Right lung (tissue), 5 donors: Measurements from ENCODE around the gene PI4K2A. TPM values are rescaled to one million over a fixed set of nuclear protein-coding genes. Genes with fewer than 3 reads are reported as not detected.
"Not testable (repeated sequence)": the region's sequence is repeated elsewhere in the genome, so short reads cannot be mapped to it uniquely, and the experiment has no call there.

Source experiments
- DNase-seq, 2 donors: peaks; one replicate each; pipeline ENCODE4 v3.0.0-alpha.2; 2013
- polyA plus RNA-seq, 5 donors: library from polyadenylated mRNA; unstranded; fragments of 120-200 nt; gene quantifications; one replicate each; pipeline versions ENCODE4 v1.2.1 to v1.2.3, GENCODE V29; 2013; ENCODE audit warnings: inconsistent platforms in 1 of 5, low replicate concordance in 1 of 5; ENCODE audit not compliant: insufficient read length in 5 of 5, insufficient read depth in 1 of 5

Gene PI4K2A
- polyA plus RNA-seq, 5 donors, result 13.1 to 15.9 (median 15.1) TPM

DNA sequence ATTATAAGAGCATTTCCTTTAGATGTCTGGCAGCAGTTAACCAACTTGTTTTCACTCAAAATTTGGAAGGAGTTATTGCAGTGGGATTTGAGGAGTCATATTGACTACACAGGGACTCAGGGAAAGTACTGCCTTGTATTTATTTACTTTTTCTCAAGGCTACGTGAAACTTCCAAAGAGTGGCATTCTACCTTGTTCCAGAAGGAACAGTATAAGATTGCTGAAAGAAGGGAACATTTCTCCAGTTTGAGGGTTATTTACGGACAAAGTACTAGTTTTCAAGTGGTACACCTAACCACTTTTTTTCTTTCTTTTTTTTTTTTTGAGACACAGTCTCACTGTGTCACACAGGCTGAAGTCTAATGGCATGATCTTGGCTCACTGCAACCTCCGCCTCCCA is 12.2 kb upstream of the PI4K2A start:
- DNase-seq, result no peak

DNA sequence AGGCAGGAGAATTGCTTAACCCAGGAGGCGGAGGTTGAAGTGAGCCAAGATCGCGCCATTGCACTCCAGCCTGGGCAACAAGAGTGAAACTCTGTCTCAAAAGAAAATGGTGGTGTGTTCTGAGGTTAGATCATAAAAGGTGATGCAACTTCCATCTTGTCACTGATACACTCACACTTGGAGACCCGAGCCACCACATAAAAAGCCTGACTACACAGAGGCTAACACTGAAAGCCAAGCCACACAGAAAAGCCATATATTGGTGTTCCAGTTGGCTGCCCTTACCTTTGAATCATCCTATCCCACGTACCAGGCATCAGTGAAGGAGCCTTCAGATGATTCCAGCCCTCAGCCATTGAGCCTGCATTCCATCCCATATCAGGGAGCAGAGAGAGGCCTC is 11.2 kb upstream of the PI4K2A start:
- no peak for DNase-seq

DNA sequence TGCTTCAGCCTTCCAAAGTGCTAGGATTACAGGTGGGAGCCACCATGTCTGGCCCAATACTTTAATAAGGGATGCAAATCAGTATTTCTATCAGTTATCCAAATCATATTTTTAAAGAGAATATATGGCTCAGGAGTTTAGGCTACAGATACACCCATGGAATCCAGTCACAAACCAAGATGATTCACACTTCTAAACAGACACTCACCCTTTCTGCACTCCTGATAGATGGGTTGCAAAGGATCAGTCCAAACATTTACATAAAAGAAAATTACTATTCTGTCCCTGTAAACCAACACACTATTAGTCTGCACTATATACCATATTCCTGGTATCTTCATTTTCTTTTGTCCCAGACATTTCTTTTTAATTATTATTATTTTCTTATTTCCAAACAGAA is 9.4 kb upstream of the PI4K2A start:
- DNase-seq, result no peak

DNA sequence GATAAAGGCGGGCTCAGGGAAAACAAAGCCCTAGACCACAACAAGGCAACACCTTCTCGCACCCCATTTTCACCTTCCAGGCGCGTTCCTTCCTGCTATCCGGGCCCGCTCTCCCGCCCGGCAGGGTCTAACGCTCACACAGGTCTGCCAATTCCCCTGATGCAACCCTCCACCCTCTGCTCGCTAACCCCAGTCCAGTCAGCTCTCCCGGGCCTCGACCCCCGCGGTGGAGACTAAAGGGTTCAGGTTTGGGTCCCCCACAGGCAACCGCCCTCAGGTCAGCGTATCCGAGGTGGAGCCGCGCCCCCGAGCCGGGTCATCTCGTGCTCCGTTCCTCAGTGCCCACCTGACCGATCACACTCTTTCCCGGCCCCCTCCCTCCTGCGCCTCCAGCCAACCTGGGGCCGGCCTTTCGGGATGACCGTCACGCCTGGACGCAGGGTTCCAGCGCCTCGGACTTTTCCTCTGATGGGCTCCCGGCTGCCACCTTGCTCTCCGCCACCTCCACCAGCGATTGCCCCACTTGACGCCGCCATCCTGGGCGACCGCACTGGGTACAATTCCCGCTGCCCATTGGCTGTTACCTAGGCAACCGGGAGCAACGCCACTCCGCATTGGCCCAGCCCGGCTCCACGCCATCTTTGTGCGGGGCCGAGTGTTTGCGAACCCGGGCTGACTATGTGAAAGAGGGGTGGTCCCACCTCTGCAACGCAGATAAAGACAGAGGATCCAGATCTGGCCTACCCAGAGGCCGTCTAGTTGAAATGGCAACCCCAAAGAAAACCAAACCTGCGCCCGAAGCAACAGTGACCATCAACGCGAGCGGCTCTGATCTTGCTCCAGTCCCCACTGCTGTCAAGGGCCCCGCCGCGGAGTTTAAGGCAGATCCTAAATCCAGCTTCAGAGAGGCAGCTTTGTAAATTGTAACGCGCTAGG is 7.3 kb upstream of the PI4K2A start, which contains the start of gene MORN4:
TSS of gene MORN4 (minus strand) at position 552 of the 936 bp plus-strand sequence. CDS start 13,847 bp downstream, outside the sequence.
- DNase-seq, result peak; percentile 90 to 91

DNA sequence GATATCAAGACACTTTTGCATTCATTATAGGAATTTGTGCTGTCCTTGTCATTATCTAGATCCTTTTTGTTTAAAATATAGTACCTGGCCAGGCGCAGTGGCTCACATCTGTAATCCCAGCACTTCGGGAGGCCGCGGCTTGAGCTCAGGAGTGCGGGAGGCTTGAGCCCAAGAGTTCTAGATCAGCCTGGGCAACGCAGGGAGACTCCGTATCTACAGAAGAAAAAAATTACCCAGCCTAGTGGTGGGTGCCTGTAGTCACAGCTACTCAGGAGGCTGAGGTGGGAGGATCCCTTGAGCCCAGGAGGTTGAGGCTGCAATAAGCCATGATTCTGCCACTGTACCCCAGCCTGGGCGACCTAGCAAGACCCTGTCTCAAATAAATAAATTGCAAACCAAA is 6.5 kb upstream of the PI4K2A start:
- DNase-seq, result no peak

DNA sequence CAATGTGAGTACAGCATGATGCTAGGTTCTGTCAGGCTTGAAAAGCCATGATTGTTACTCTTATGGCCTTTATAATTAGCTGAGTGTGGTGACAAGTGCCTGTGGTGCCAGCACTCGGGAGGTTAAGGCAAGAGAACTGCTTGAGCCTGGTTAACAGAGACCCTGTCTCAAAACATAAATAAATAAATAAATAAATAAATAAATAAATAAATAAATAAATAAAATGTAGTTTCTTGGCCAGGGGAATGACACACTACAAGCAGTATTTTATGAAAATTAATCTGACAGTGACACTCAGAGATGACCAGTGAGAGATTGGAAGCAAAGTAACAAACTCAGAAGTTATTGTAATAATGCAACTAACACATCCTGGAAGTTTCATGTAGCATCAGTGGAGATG is 4.9 kb upstream of the PI4K2A start:
- DNase-seq, result no peak

DNA sequence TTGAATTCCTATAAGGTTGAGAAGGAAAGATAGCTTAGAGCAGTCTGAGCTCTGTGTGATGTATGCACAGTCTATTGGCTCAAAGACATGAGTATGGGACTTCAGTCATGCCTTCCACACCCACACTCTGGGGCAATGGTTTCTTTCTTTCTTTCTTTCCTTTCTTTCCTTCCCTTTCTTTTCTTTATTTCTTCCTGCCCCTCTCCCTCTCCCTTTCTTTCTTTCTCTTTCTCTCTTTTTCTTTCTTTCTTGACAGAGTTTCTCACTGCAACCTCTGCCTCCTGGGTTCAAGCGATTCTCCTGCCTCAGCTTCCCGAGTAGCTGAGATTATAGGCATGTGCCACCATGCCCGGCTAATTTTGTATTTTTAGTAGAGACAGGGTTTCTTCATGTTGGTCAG is 1.4 kb upstream of the PI4K2A start:
- DNase-seq, result not testable (repeated sequence)

DNA sequence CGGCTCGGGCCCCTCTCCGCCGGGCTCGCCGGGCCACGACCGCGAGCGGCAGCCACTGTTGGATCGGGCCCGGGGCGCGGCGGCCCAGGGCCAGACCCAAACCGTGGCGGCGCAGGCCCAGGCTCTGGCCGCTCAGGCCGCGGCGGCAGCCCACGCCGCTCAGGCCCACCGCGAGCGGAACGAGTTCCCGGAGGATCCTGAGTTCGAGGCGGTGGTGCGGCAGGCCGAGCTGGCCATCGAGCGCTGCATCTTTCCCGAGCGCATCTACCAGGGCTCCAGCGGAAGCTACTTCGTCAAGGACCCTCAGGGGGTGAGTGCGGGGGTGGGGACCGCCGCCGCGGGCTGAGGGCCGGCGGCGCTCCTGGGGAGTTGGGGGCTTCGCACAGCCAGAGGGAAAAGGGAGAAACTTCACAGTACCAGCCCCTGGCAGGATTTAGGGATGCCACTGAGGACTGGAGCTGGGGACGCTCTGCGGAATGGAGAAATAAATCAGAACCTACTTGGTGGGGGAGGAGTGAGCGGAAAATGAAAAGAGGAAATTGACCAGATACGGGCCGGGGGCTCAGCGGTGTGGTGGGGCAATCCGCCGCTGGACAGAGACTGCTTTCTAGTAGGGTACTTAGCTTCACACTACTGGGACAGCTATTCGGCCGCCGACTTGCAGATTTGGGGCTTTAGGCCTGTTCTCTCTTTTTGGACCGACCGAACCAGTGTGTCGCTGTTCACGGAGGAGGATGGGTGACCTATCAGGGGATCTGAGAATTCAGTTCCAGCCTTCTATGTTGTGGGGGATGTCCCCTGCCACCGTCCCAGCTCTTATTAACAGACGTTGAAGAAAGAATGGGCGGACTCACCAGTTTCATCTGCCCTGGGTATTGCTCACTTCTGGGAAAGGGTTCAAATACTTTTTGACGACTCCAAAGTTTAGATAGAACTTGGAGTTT is 669 bp downstream of the PI4K2A start:
- peak; percentile 30 to 49 for DNase-seq

DNA sequence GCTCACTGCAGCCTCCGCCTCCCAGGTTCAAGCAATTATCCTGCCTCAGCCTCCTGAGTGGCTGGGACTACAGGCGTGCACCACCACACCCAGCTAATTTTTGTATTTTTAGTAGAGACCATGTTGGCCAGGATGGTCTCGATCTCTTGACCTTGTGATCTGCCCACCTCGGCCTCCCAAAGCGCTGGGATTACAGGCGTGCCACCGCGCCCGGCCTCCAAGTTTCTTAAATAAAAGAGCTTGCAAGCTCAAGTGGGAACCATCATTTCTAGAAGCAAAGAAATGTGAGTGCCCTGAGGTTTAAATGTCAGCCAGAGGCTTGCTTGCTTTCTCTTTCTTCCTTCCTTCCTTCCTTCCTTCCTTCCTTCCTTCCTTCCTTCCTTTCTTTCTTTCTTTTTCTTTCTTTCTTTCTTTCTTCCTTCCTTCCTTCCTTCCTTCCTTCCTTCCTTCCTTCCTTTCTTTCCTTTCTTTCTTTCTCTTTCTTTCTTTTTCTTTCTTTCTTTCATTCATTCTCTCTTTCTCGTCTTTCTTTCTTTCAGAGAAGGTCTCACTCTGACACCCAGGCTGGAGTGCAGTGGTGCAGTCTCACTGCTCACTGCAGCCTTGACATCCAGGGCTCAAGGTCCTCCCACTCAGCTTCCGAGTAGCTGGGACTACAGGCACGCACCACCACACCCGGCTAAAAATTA is 2.1 kb downstream of the PI4K2A start:
- DNase-seq, result not testable (repeated sequence)

DNA sequence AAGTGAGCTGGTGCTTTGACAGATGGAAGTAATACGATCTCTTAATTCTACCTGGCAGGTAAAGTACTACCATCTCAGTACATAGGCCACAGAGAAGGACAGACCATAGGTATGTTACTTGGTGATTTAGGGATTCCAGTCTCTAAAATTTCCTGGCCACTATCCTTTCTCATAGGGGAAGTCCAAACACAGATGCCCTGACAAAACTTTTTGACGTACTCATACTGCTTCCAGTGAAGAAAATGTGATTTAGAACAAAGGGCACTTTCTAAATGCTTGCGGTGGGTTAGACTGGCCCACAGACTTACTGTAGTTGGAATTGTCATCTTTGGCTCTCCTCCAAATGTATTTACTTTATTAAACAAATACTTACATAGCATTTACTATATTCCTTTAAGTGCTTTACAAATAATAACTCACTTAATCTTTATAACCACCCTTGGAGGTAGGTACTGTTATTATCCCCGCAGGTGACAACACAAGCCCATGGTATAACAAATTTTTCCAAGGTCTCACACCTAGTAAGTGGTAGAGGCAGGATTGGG is 3.0 kb downstream of the PI4K2A start:
- no peak for DNase-seq

DNA sequence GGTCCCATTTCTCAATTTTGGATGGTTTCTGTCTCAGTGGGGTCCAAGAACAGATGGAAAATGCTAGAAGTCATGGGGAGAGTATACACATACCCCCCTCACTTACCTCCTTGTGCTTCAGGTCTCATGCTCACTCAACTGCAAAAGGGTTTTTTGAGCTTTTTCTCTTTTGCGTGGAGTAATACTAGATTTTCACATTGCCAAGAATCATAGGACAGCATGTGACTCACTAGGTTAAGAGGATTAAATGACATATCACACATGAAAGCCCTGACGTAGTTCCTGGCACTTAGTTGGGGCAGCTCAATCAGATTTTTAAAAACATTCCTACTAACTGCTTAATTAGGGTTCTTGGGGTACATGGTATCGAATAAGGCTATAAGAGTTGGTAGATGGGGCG is 4.5 kb downstream of the PI4K2A start:
- no peak for DNase-seq

DNA sequence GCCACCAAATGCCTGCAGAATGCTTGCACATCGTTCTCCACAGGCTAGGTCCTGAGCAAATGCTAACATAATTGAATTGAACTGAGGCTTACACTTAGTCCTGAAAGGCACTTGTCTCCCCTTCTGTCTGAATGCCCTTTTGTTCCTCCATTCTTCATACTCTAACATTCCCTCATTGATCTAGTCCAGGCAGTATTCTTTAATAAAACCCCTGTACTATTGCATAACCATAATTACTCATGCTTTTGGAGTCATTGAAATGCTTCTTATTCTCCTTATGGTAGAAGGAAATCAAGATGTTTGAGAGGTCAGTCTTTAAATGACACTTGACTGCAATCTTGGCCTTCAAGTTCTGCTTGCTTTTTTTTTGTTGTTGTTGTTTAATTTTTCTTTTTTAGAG is 7.1 kb downstream of the PI4K2A start:
- DNase-seq, result no peak

DNA sequence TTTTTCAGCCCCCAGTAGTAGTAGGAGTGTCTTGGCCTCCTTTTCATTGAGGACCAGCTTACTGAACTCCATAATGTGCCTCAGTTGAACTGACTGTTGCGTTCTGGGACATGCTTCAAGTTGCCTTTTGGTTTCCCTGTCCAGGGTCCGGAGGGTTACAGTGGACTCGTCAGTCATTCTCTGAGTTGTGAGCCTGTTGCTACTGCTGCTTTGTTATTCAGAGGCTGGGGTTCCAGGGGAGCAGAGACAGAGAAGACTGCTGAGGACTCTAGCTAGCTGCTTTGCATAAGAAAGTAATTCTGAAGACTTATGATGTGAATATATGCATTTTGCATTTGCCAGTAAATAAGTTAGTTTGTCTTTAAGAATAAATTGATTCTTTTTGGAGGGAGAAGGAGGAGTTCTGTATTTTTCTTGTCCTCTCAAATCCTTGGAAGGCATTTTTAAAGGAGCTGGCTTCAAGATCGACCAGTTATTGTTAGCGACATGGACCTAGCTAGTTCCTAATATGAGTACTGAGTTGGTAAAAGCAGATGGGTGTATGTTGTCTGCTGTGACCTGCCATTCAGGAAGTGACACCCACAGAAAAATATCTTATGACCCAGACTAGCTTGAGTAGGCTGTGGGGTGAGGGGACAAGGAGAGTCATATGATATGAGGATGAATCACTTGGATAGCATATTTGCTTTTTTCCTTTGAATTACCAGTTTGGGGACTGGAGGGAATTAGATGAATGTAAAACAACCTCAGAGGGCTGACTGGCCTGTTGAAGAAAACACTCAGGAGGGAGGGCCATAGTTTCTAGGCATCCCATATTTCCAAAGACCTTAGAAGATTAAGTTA is 8.3 kb downstream of the PI4K2A start:
- DNase-seq, result no peak

DNA sequence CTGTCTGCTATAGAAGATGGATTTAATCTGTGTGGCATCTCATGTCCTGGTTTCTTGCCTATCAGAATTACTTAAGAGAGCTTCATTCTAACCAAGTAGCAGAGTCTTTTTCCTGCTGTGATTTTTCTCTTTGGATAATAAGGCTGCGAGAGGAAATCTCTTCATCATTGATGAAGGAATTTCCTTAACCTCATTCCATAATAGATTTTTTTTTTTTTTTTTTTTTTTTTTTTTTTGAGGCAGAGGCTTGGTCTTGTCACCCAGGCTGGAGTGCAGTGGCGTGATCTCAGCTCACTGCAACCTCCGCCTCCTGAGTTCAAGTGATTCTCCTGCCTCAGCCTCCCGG is 8.9 kb downstream of the PI4K2A start:
- DNase-seq, result not testable (repeated sequence)

DNA sequence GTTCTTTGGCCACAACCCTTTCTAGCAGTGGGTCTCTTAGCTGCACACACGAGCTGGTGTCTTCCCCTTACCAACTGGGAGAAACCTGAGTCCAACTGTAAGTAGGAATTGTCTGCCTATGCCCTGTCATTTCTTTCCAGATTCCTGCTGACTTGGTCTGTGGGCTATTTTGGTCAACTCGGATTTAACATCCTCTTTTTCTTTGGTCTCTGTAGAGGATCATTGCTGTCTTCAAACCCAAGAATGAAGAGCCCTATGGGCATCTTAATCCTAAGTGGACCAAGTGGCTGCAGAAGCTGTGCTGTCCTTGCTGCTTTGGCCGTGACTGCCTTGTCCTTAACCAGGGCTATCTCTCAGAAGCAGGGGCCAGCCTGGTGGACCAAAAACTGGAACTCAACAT is 10.3 kb downstream of the PI4K2A start:
- DNase-seq, result no peak

DNA sequence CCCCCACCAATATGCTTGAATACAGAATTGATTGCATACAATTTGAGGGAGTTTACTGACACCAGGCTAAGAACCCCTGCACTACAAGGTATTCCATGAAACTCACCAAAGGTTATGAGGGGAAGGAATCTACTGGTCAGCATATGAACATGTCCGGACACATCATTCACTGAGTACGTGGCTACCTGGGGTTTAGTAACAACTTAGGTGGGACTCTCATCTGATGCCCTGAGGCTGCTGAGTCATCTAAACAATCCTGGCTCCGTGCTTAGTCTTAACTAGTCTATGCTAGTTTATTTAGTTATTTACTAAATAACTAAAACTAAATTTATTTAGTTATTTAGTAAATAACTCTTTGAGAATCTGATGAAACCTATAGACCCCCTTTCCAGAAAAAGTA is 11.3 kb downstream of the PI4K2A start:
- no peak for DNase-seq

DNA sequence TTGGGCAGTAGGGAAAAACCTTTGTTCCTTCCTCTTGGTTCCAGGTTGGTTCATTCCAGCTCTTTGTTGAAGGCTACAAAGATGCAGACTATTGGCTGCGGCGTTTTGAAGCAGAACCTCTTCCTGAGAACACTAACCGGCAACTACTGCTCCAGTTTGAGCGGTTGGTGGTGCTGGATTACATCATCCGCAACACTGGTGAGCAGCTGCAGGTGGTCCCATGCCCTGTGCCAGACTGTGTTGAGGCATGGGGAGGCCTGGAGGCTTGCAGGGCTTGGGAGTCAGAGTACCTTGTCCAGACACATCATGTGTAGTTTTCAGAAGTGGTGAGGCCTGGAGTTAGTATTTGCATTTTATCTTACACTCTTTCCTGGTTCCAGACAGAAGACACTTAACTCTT is 16.3 kb downstream of the PI4K2A start:
- DNase-seq, result no peak

DNA sequence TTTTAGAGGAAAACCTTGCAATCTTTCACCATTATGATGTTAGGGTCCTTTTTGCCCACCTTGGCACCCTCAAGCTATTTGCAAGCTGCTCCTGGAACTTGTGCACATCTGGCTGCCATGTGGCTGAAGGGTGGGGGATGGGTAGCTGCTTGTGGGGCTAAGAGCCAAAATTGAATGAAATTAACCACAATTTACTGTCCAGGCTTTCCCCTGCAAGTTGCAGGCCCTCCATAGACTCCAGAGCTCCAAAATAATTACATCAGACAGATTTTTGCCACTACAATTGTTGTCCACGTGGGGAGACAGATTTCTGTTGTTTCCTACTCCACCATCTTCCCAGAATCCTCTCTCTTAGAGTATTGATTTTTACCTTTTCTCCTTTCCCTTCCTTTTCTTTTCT is 19.1 kb downstream of the PI4K2A start:
- no peak for DNase-seq

DNA sequence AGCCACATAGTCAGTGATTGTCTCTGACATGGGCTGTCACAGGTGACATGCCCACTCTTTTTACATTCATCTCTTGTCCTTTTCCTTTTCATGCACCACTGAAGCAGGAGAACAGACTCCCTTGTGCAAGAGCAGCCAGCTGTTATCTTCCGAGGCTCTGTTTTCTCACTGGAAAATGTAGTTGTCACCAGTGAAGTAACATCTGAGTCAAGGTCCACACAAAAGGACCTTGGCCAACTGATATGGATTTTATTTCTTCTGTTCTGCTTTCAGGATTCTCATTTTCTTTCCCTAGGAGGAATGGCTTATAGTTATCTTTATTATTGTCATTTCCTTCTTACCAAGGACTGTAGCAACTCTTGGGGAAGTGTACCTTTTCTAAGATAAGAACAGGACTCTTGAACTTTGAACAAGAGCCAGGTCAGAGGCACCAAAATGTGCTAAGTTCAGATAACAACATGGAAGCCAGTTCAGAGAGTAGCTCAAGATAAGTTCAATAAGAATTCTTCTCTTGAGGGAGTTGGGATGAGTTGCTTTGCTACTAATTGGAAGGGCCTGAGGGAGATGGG is 23.9 kb downstream of the PI4K2A start:
- DNase-seq, result no peak

DNA sequence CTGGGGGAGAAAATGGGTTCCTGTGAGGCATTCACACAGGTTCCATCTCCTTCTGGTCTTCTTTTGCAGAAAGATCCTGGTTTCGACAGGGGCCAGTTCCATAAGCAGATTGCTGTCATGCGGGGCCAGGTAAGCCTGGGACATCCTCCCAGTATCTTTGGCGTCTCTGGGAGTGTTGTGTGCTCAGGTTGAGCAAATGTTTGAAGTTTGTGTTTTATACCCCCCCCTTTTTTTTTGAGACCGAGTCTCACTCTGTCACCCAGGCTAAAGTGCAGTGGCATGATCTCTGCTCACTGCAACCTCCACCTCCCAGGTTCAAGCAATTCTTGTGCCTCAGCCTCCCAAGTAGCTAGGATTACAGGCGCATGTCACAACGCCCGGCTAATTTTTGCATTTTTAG is 26.5 kb downstream of the PI4K2A start:
- DNase-seq, result no peak
